HT1080 (cell line): ENCODE results near the gene IL15RA. TPM values are rescaled to one million over a fixed set of nuclear protein-coding genes. Genes with fewer than 3 reads are reported as not detected.
A peak's percentile ranks its signal among the peaks of the same experiment; 100 is the strongest.
"Not testable (repeated sequence)": the region's sequence is repeated elsewhere in the genome, so short reads cannot be mapped to it uniquely, and the experiment has no call there.

ENCODE experiments used
- DNase-seq: peaks from one replicate; pipeline ENCODE4 v3.0.0-alpha.2; 2015; ENCODE audit warnings: low read depth
- total RNA-seq: library from RNA; depleted of rRNA; stranded (reverse); fragments of >200 nt; shearing (Covaris generic); gene quantifications from 2 replicates; pipeline ENCODE4 v1.2.3, GENCODE V29; 2014

The IL15RA gene
- total RNA-seq, 1 experiment from 2014 or later: 22.9 TPM

- DNase-seq: no peak
Measured at GRCh38 chr10:5952731-5953385, 24.5 kb downstream of the IL15RA start.

DNA sequence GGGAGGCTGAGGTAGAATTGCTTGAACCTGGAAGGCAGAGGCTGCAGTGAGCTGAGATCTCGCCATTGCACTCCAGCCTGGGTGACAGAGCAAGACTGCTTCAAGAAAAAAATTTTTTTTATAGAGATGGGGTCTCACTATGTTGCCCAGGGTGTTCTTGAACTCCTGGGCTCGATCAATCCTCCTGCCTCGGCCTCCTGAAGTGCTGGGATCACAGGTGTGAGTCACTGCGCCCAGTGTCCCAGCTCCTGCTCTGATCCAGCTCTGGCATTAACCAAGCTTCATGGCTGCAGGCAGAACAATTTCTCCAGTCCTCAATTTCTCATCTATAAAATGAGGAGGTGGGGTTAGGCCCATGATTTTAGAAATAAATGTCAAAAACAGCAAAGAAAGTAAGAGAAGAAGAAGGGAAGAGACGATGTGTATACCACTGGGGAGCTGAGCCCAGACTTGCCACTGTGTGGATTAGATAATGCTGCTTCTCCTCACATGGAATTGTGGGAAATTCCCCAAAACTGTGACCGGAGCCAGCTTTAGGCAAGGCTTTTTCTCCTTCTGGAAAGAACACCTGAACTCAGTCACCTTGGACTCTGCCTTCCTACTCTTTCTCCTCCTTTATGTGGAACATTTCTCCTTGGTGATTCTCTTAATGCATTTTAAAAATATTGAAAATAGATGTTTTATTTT, 25.5 kb downstream of the IL15RA start:
- DNase-seq: no peak

GRCh38 chr10:5951167-5951711, 26.1 kb downstream of the IL15RA start:
- DNase-seq: no peak

DNA sequence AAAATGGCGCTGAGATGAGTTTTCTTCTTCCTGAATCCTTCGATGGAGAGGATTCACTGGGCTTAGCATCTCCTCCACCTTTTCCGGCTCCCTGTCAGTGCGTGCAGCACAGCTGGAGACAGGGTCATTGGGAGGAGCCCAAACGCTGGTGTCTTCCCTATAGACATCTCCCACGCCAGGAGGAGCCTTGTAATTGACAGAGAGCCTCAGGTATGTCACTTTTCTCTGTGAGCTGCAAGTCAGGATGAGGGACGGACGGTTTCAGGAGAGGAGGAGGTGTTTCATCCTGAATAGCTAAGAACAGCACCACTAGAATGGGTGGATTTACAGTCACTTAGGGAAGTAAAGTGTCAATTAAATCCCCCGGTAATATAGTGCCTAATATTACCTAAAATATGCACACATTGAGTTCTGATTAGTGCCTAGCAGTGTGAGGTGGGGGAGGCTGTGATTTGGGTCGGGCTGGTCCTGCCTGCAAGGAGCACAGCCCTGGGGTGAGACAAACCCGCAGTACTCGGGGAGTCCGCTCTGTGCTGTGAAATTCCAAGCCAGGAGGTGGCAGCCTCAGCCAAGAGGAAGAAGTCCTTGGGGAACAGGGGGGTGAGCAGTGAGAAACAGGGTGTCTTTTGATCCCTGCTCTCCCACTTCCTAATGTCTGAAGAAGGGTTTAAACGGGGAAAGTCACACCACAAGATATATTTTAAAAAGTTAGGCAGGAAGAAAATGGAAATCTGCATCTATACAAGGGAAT, 28.2 kb downstream of the IL15RA start:
- DNase-seq: peak; percentile 40

DNA sequence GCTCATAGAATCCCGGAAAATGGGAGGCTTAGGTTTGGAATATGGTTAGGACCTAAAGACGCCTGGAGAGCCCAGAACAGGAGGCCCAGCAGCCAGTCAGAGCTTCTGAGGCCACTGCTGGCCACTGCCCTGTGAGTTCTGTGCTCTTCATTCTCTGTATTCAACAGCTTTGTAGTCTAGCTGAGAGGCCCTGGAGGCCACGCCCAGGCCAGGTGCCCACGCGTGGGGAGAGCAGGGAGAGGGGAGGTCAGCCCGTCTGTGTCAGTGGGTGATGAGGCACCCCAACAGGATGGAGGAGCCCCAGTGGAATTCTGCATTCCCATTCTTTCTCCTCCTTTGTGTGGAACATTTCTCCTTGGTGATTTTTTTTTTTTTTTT, 29.1 kb downstream of the IL15RA start:
- no peak for DNase-seq

DNA sequence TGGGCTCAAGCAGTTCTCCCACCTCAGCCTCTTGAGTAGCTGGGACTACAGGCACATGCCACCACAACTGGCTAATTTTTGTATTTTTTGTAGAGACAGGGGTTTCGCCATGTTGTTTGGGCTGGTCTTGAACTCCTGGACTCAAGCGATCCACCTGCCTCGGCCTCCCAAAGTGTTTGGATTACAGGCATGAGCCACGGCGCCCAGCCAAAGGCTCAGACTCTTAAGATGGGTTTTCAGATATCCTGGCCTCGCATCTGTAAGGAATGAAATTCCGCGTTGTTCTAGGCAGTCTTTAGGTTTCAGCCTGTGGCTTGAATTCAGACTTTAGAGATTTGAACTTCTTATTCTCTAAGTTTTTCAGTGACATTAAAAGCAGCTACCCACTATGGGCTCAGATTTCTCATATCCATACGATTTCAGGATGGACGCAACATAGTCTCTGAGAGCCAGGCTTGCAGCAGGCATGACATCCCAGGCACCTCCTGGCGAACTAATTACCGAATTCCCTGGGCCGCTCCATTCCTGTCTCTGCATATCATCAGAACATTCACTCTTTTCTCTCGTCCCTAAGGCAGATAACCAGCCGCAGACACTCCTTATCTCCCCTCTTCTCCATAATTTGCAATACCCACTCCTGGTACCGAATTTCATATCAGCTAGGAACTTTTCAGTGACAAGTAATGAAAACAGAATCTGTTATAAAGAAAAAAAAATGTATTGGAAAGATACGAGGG, 29.7 kb downstream of the IL15RA start:
- DNase-seq: no peak

GRCh38 chr10:5946786-5947185, 30.6 kb downstream of the IL15RA start:
- no peak for DNase-seq

DNA sequence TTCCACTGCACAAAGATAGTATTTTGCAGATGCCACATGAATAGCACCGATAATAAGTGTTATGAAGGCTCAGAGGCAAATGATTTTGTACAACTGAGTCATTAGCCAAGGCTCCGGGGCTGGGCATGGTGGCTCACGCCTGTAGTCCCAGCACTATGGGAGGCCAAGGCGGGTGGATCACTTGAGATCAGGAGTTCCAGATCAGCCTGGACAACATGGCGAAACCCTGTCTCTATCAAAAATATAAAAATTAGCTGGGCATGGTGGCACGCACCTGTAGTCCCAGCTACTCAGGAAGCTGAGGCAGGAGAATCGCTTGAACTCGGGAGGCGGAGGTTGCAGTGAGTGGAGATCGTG, 30.9 kb downstream of the IL15RA start:
- DNase-seq: not testable (repeated sequence)

DNA sequence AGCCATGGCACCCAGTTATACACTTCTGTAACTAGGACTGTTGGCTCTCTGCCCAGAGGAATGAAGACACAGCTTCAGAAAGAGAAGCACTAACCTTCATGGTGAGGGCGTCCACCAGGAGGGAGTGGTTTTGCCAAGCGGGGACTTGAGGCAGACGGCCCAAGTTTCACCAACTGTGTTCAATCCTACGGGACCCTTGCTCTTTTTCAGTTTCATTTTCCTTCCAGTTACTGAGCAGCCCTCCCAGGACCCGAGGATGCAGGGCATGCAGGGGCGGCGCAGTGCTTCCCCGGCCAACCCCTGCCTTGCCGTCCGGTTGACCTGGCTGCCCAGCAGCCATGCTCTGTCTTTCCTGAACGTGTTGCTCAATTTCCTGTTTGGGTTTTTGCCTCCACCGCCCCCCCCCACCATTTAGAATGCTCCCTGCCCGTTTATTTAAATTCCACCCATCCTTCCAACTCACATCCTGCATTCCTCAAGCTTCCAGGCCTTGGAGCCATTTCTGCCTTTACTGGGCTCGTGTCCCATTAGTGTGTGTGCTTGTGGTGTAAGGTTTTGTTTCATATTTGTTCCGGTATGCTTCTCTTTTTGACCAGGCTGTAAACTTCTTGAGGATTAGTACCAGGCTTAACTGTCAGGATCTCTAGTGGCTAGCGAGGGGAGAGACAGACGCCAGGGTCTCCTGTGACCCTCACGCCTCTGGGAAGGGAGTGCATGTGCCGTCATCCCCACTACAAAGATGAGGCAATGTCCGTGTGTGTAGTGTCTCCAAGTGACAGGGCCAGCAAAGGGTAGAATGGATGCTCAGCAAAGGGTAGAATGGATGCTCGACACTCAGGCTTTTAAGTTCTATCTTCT, 31.6 kb downstream of the IL15RA start:
- DNase-seq: peak; percentile 73

DNA sequence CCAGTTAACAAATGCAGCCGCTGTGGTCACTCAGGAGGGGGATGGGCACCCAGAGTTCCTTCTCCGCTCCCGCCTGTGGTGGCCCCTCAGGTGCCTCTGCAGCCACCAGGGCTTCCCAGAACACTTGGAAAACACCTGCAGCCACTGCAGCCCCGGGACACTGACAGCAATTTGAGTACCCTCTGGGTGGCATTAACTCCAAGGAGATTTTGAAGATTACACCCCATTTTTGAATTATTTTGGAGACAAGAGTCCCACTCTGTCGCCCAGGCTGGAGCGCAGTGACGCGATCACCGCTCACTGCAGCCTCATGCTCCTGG, 32.2 kb downstream of the IL15RA start:
- no peak for DNase-seq

GRCh38 chr10:5944389-5945189, 32.8 kb downstream of the IL15RA start:
- peak; percentile 97 for DNase-seq

DNA sequence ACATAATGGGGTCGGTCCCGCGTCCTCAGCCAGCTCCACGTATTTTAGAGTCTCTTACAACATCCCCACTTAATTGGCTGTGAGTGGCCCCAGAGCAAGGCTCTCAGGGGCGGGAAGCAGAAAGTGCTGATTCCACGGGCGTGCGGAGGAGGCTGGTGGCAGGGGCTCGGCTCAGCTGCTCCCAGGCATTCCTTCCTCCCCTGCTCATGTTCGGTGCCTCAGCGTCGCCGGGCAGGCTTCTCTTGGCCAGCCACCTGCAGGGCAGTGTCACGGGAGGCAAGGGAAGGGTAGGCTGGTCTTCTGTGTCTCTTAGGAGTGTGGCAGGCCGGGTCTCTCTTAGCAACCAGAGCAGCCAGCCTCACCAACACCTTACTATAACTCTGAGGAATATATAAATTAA, 33.8 kb downstream of the IL15RA start:
- no peak for DNase-seq

GRCh38 chr10:5942474-5942873, 34.9 kb downstream of the IL15RA start:
- no peak for DNase-seq

DNA sequence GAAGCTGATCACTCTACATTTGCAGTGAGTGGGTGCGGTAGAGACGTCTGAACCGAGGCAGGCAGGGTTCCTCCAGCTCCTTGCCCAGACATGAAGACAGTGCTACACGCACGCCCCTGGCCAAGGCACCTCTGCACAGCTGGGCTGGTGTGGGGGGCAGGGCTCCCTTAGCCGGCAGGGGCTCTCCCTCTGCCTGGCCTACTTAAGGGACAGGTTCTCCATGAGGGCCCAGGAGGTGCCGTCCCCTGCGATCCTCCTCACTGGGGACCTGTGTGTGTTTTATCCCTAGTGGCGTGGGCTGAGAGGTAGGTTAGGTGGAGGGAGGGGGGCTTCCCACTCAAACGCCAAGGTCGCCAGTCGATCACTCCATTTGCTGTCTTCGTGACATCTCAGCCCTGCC, 35.3 kb downstream of the IL15RA start:
- no peak for DNase-seq

GRCh38 chr10:5941579-5941978, 35.8 kb downstream of the IL15RA start:
- no peak for DNase-seq

GRCh38 chr10:5940807-5941218, 36.5 kb downstream of the IL15RA start:
- DNase-seq: no peak

- no peak for DNase-seq
Measured at GRCh38 chr10:5938291-5938690, 39.1 kb downstream of the IL15RA start.

- no peak for DNase-seq
Measured at GRCh38 chr10:5937016-5937415, 40.3 kb downstream of the IL15RA start.

DNA sequence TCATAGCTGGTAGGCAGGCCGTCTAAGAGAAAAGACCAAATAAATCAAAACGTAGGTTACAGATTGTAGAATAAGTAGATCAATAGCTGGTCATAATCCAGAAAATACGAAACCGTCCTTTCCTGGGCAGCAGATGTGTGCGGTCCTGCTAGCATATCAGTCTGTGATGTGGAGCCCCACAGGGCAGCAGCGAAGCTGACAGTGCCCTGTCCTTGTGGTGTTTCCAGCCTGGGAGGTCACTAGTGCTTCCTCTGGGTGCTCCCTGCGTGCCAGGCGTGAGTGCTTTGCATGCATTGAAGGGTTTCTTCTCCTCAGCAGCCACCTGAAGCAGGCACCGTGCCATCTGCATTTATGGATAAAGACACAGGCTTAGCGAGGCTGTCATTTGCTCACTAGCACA, 41.7 kb downstream of the IL15RA start:
- DNase-seq: no peak
